Liver (tissue), 9 donors: ENCODE results near the gene ZFYVE19. TPM values are rescaled to one million over a fixed set of nuclear protein-coding genes. Genes with fewer than 3 reads are reported as not detected.

ENCODE experiments used
- DNase-seq: peaks from one replicate; pipeline ENCODE4 v3.0.0-alpha.2; 2017; ENCODE audit warnings: low spot score
- H3K27ac ChIP-seq, 2 donors: one replicate each; pipeline ENCODE4 v1.7.0; 2013; ENCODE audit warnings: inconsistent platforms in 2 of 2, low read length in 2 of 2, control low read depth in 1 of 2, low read depth in 1 of 2, mild to moderate bottlenecking in 1 of 2
- H3K27me3 ChIP-seq, 4 donors: one replicate each; pipeline versions ENCODE4 v1.6.1 to v1.7.0; 2013; ENCODE audit warnings: low read length in 3 of 4, inconsistent platforms in 1 of 4, mild to moderate bottlenecking in 1 of 4, moderate library complexity in 1 of 4; ENCODE audit not compliant: control insufficient read depth in 4 of 4, insufficient read depth in 4 of 4
- H3K36me3 ChIP-seq, 4 donors: one replicate each; pipeline versions ENCODE4 v1.6.1 to v1.7.0; 2013; ENCODE audit warnings: low read length in 3 of 4, mild to moderate bottlenecking in 3 of 4, low read depth in 1 of 4, moderate library complexity in 1 of 4; ENCODE audit not compliant: control insufficient read depth in 4 of 4, insufficient read depth in 3 of 4
- H3K4me1 ChIP-seq, 4 donors: one replicate each; pipeline versions ENCODE4 v1.6.1 to v1.7.0; 2013; ENCODE audit warnings: low read length in 3 of 4, mild to moderate bottlenecking in 3 of 4, moderate library complexity in 1 of 4; ENCODE audit not compliant: control insufficient read depth in 4 of 4, insufficient read depth in 4 of 4
- H3K4me3 ChIP-seq, 3 donors: one replicate each; pipeline versions ENCODE4 v1.6.1 to v1.7.0; 2013; ENCODE audit warnings: low read length in 3 of 3, control low read depth in 1 of 3, low read depth in 1 of 3, mild to moderate bottlenecking in 1 of 3
- H3K9ac ChIP-seq, 2 donors: one replicate each; pipeline ENCODE4 v1.7.0; 2013; ENCODE audit warnings: low read length in 2 of 2, mild to moderate bottlenecking in 2 of 2, moderate library complexity in 2 of 2, control low read depth in 1 of 2, low read depth in 1 of 2
- H3K9me3 ChIP-seq, 4 donors: one replicate each; pipeline versions ENCODE4 v1.6.1 to v1.7.0; 2013; ENCODE audit warnings: low read length in 3 of 4; ENCODE audit not compliant: control insufficient read depth in 4 of 4
- EGR1 ChIP-seq, 2 donors: IDR thresholded peaks; 2 replicates each; pipeline ENCODE4 v1.6.1; 2016 to 2018; ENCODE audit warnings: antibody characterized with exemption in 2 of 2, low read depth in 2 of 2
- FOXA1 ChIP-seq: IDR thresholded peaks from 2 replicates; pipeline ENCODE4 v1.6.1; 2016; ENCODE audit warnings: antibody characterized with exemption
- FOXA2 ChIP-seq: IDR thresholded peaks from 2 replicates; pipeline ENCODE4 v1.6.1; 2016; ENCODE audit warnings: antibody characterized with exemption
- GABPA ChIP-seq, 2 donors: IDR thresholded peaks in 1 of 2; conservative IDR thresholded peaks in 1 of 2; 2 replicates each; pipeline ENCODE4 v1.6.1; 2016; ENCODE audit warnings: antibody characterized with exemption in 2 of 2, mild to moderate bottlenecking in 1 of 2, moderate library complexity in 1 of 2
- HNF4A ChIP-seq, 2 donors: conservative IDR thresholded peaks; 2 replicates each; pipeline ENCODE4 v1.6.1; 2016; ENCODE audit warnings: antibody characterized with exemption in 2 of 2, mild to moderate bottlenecking in 2 of 2
- HNF4G ChIP-seq: IDR thresholded peaks from 2 replicates; pipeline ENCODE4 v1.6.1; 2016; ENCODE audit warnings: antibody characterized with exemption
- JUND ChIP-seq, 2 donors: IDR thresholded peaks; 2 replicates each; pipeline ENCODE4 v1.6.1; 2016; ENCODE audit warnings: antibody characterized with exemption in 2 of 2
- NR2F2 ChIP-seq: IDR thresholded peaks from 2 replicates; pipeline ENCODE4 v1.6.1; 2016; ENCODE audit warnings: antibody characterized with exemption
- RAD21 ChIP-seq, 2 donors: IDR thresholded peaks; 2 replicates each; pipeline ENCODE4 v1.6.1; 2016; ENCODE audit warnings: antibody characterized with exemption in 2 of 2, mild to moderate bottlenecking in 2 of 2
- RXRA ChIP-seq, 2 donors: IDR thresholded peaks; 2 replicates each; pipeline ENCODE4 v1.6.1; 2017 to 2018; ENCODE audit warnings: antibody characterized with exemption in 2 of 2, mild to moderate bottlenecking in 1 of 2
- SP1 ChIP-seq: IDR thresholded peaks from 2 replicates; pipeline ENCODE4 v1.6.1; 2018; ENCODE audit warnings: antibody characterized with exemption, mild to moderate bottlenecking
- TAF1 ChIP-seq: conservative IDR thresholded peaks from 2 replicates; pipeline ENCODE4 v1.6.1; 2016; ENCODE audit warnings: antibody characterized with exemption, mild to moderate bottlenecking
- YY1 ChIP-seq: IDR thresholded peaks from 2 replicates; pipeline ENCODE4 v1.6.1; 2016; ENCODE audit warnings: antibody characterized with exemption, mild to moderate bottlenecking
- WGBS: extraction: QIAGEN DNeasy Blood & Tissue Kit; methylation state at CpG from one replicate; pipeline ENCODE4 v1.1.7; 2013; 5-methylcytosine and 5-hydroxymethylcytosine counted together
- polyA plus RNA-seq, 2 donors: library from polyadenylated mRNA; stranded (reverse) in 1 of 2; unstranded in 1 of 2; fragments of 200-250 nt in 1 of 2; fragments of >200 nt in 1 of 2; fragmentation: Nextera tagmentation in 1 of 2; extraction: Ambion mirVana in 1 of 2; gene quantifications; one replicate each; pipeline versions ENCODE4 v1.2.1 to v1.2.3, GENCODE V29; 2013 to 2015
- total RNA-seq, 2 donors: library from RNA; depleted of rRNA; stranded (reverse); fragments of >200 nt; gene quantifications; one replicate each; pipeline ENCODE4 v1.2.3, GENCODE V29; 2014
- TF ChIP-seq, protein P1 (sequence below): fragments of 150-350 bp; IDR thresholded peaks from 2 replicates; pipeline ENCODE4 v1.5.1; 2017; ENCODE audit warnings: improper control_type of control experiment, low read depth, low read length; ENCODE audit not compliant: missing input control
- TF ChIP-seq, protein P2 (sequence below): IDR thresholded peaks from 2 replicates; pipeline ENCODE4 v1.6.1; 2016; ENCODE audit warnings: antibody characterized with exemption
- TF ChIP-seq, protein P3 (sequence below): IDR thresholded peaks from 2 replicates; pipeline ENCODE4 v1.6.1; 2016; ENCODE audit warnings: antibody characterized with exemption
- donor health status: healthy.
- donor health status: healthy.
- donor health status: healthy.
- donor health status: healthy.
- donor health status: healthy.

ZFYVE19 gene
- total and polyA plus RNA-seq, 4 donors = 10.4 to 41.2 (median 19.7) TPM

DNA sequence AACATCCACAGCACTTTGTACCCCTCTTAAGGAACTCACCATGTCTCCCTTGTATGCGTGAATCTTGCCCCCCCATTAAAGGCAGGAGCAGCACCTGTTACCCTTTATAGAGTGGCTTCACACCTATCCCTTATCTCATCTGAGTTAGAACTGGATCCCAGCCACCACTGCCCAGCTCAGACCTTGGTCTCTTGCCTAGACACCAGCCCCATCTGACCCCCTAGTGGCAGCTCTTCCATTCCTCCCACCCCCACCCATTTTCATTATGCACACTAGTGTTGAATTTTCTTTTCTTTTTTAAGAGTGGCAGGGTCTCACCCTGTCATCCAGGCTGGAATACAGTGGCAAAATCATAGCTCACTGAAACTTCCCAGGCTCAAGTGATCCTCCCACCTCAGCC lies 3.2 kb upstream of the ZFYVE19 start:
- 42% methylated on average over 1 of the region's 1 CpG for WGBS
- no peak overlapping the region for H3K9ac ChIP-seq
- no peak for DNase-seq
- no peaks in the 10 kb centered on the region for H3K36me3 ChIP-seq
- H3K27ac ChIP-seq = no peak overlapping the region
- H3K4me3 ChIP-seq = no peak overlapping the region
- peaks cover 16 to 60% (median 50%) of the 10 kb centered on the region in 4 donors for H3K4me1 ChIP-seq
- no peaks in the 10 kb centered on the region for H3K27me3 ChIP-seq
- TF ChIP-seq NR2F2 (no peak), TAF1 (no peak), HNF4G (peak; percentile 22), SP1 (peak; percentile 22), YY1 (no peak), EGR1 (IDR thresholded peaks at IDR 0.05; ENCODE audit: low read depth in 2 of 2) (no peak), RAD21 (IDR thresholded peaks at IDR 0.05) (peak; percentile 6 to 28), HNF4A (conservative IDR thresholded peaks at IDR 0.05) (peak; percentile 50 to 53), RXRA (IDR thresholded peaks at IDR 0.05) (peak in 1 of 2 donors; percentile 10)
- TF ChIP-seq, protein P1, sequence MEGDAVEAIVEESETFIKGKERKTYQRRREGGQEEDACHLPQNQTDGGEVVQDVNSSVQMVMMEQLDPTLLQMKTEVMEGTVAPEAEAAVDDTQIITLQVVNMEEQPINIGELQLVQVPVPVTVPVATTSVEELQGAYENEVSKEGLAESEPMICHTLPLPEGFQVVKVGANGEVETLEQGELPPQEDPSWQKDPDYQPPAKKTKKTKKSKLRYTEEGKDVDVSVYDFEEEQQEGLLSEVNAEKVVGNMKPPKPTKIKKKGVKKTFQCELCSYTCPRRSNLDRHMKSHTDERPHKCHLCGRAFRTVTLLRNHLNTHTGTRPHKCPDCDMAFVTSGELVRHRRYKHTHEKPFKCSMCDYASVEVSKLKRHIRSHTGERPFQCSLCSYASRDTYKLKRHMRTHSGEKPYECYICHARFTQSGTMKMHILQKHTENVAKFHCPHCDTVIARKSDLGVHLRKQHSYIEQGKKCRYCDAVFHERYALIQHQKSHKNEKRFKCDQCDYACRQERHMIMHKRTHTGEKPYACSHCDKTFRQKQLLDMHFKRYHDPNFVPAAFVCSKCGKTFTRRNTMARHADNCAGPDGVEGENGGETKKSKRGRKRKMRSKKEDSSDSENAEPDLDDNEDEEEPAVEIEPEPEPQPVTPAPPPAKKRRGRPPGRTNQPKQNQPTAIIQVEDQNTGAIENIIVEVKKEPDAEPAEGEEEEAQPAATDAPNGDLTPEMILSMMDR = peak; percentile 27
- no peaks in the 10 kb centered on the region for H3K9me3 ChIP-seq

DNA sequence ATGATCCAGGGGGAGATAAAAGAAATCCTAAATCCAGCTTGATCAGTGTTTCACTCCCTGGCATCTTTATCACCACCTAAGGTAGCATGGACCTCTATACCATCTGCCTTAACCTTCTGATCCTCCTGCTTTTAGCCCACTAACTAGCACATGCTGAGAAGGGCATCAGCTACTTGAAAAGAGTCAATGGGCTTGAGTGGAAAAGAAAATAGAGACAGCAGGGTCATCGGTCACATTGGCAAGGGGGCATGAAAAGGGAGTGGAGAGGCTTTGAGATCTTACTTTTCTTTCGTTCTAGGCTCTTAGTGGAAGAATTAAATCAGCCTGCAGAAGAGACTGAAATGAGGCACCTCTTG lies 239 bp upstream of the ZFYVE19 start:
- peak overlapping the region; percentile 90 to 97 for H3K27ac ChIP-seq
- 0% methylated on average over 2 of the region's 2 CpGs for WGBS

DNA sequence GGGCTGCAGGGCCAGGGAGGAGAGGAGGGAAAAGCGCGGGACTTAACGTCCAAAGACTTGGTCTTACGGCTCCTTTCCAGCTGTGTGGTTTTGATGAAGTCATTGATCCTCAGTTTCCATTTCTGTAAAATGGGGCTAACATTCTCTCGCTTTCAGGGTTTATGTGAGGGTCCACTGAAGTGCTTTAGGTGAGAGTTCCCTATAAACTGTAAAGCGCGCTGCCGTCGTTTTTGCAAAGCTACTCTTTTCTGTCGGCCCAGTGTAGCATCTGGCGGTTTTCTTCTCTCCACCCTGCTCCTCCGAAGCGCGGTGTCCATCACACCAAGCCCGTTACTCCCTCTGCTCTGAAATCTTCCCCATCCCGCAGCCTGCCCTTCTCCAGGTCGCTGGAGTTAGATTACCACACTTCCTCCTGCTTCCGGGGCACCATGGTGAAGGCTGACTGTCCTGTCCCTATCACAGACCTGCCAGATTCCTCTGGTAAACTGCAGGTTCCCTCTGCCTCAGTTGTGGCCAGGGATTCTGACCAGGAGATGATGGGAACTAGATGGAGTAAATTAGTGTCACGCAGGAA lies 1.1 kb downstream of the ZFYVE19 start:
- Histone ChIP-seq H3K4me1 (peaks cover 6 to 49% (median 39%) of the 10 kb centered on the region in 4 donors), H3K4me3 (peak overlapping the region; percentile 76 to 91 (median 77)), H3K27ac (no peak overlapping the region), H3K36me3 (peaks cover 3 to 13% (median 11%) of the 10 kb centered on the region in 4 donors), H3K9me3 (no peaks in the 10 kb centered on the region), H3K27me3 (no peaks in the 10 kb centered on the region), H3K9ac (peak overlapping the region in 1 of 2 donors; percentile 51)
- TF ChIP-seq JUND (IDR thresholded peaks at IDR 0.05) (no peak), EGR1 (IDR thresholded peaks at IDR 0.05; ENCODE audit: low read depth in 2 of 2) (no peak), HNF4G (no peak), NR2F2 (no peak), SP1 (no peak), RXRA (IDR thresholded peaks at IDR 0.05) (no peak), RAD21 (IDR thresholded peaks at IDR 0.05) (no peak), TAF1 (no peak), FOXA2 (no peak), GABPA (IDR thresholded peaks at IDR 0.05 in 1 of 2, conservative IDR thresholded peaks at IDR 0.05 in 1 of 2) (no peak), HNF4A (conservative IDR thresholded peaks at IDR 0.05) (no peak), YY1 (no peak), FOXA1 (no peak)
- TF ChIP-seq, protein P2, sequence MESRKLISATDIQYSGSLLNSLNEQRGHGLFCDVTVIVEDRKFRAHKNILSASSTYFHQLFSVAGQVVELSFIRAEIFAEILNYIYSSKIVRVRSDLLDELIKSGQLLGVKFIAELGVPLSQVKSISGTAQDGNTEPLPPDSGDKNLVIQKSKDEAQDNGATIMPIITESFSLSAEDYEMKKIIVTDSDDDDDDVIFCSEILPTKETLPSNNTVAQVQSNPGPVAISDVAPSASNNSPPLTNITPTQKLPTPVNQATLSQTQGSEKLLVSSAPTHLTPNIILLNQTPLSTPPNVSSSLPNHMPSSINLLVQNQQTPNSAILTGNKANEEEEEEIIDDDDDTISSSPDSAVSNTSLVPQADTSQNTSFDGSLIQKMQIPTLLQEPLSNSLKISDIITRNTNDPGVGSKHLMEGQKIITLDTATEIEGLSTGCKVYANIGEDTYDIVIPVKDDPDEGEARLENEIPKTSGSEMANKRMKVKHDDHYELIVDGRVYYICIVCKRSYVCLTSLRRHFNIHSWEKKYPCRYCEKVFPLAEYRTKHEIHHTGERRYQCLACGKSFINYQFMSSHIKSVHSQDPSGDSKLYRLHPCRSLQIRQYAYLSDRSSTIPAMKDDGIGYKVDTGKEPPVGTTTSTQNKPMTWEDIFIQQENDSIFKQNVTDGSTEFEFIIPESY = no peak
- TF ChIP-seq, protein P1 = no peak
- TF ChIP-seq, protein P3, sequence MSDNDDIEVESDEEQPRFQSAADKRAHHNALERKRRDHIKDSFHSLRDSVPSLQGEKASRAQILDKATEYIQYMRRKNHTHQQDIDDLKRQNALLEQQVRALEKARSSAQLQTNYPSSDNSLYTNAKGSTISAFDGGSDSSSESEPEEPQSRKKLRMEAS = no peak
- 33% methylated on average over 19 of the region's 19 CpGs for WGBS
- no peak for DNase-seq

More for the DNA sequence above, 239 bp upstream of the ZFYVE19 start:
- Histone ChIP-seq H3K9ac (peak overlapping the region; percentile 37 to 95), H3K4me3 (peak overlapping the region; percentile 70 to 100 (median 76)), H3K4me1 (peaks cover 10 to 60% (median 52%) of the 10 kb centered on the region in 4 donors), H3K36me3 (peaks cover 3 to 12% (median 7%) of the 10 kb centered on the region in 4 donors), H3K27me3 (no peaks in the 10 kb centered on the region), H3K9me3 (no peaks in the 10 kb centered on the region)
- DNase-seq = no peak
- TF ChIP-seq GABPA (IDR thresholded peaks at IDR 0.05 in 1 of 2, conservative IDR thresholded peaks at IDR 0.05 in 1 of 2) = no peak
- TF ChIP-seq, protein P1 = no peak
